Peyer's patch (tissue), 4 donors: ENCODE data around the gene WSB1.

Experiments
- POLR2A ChIP-seq, 2 donors: fragments of 450-650 bp; IDR thresholded peaks; one replicate each; pipeline ENCODE4 v1.5.1; 2017; ENCODE audit warnings: antibody characterized with exemption in 2 of 2, mild to moderate bottlenecking in 2 of 2, moderate library complexity in 2 of 2
- TF ChIP-seq, protein P1 (sequence below), 6 experiments: fragments of 450-650 bp in 4 of 6; fragments of 200-600 bp in 2 of 6; sonication (generic) in 1 of 6; IDR thresholded peaks; one replicate each; pipeline ENCODE4 v1.5.1; 2017 to 2019; ENCODE audit warnings: antibody characterized with exemption in 6 of 6, mild to moderate bottlenecking in 3 of 6, moderate library complexity in 1 of 6

DNA sequence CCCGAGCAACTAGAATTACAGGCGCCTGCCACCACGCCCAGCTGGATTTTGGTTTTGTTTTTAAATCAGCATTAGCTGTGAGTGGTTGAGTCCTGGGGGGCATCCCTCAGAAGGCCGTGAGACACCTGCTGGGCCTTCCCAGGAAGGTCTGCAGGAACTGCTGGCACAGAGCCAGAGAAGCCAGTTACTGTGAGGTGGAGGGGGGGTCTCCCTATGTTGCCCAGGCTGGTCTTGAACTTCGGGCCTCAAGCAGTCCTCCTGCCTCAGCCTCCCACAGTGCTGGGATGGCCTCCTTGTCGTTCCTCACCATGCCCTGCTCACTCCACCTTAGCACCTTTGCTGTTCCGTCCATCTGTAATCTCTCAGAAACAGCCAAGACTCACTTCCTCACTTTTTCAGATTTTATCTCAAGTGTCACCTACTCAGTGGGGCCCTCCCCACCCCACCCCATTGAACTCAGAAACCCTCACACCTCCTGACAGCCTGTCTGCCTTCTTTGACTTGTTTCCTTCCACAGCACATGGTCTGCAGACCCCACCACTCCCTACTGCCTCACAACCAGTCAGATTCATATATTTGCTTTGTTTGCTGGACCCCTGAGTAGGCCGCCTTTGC lies 62.3 kb downstream of the WSB1 start:
- TF ChIP-seq, protein P1, sequence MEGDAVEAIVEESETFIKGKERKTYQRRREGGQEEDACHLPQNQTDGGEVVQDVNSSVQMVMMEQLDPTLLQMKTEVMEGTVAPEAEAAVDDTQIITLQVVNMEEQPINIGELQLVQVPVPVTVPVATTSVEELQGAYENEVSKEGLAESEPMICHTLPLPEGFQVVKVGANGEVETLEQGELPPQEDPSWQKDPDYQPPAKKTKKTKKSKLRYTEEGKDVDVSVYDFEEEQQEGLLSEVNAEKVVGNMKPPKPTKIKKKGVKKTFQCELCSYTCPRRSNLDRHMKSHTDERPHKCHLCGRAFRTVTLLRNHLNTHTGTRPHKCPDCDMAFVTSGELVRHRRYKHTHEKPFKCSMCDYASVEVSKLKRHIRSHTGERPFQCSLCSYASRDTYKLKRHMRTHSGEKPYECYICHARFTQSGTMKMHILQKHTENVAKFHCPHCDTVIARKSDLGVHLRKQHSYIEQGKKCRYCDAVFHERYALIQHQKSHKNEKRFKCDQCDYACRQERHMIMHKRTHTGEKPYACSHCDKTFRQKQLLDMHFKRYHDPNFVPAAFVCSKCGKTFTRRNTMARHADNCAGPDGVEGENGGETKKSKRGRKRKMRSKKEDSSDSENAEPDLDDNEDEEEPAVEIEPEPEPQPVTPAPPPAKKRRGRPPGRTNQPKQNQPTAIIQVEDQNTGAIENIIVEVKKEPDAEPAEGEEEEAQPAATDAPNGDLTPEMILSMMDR (IDR thresholded peaks at IDR 0.05), result no peak
- TF ChIP-seq POLR2A (IDR thresholded peaks at IDR 0.05), result no peak
